ENCODE measurements around the gene SPC24.

DNA sequence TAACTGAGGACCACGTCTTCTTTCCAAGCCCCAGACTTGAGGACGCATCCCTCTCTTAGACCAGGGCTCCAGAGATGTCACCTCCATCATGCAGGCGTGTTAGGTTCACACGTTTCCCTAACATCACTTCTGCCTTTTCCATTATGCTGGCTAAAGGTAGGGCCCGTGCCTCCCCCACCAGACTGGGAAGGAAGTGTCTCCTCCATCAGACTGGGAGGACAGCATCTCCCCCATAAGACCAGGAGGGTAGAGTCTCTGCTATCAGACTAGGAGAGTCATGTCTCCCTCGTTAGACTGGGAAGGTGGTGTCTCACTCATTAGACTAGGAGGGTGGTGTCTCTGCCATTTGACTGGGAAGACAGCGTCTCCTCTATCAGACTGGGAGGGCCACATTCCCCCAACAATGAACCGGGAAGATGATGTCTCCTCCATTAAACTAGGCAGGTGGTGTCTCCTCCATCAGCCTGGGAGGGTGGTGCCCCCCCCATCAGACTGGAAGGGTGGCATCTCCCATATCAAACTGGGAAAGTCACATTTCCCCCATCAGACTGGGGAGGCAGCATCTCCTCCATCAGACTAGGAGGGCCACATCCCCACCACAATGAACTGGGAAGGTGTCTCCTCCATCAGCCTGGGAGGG is 18.1 kb upstream of the SPC24 start:
- TF ChIP-seq, protein P1, sequence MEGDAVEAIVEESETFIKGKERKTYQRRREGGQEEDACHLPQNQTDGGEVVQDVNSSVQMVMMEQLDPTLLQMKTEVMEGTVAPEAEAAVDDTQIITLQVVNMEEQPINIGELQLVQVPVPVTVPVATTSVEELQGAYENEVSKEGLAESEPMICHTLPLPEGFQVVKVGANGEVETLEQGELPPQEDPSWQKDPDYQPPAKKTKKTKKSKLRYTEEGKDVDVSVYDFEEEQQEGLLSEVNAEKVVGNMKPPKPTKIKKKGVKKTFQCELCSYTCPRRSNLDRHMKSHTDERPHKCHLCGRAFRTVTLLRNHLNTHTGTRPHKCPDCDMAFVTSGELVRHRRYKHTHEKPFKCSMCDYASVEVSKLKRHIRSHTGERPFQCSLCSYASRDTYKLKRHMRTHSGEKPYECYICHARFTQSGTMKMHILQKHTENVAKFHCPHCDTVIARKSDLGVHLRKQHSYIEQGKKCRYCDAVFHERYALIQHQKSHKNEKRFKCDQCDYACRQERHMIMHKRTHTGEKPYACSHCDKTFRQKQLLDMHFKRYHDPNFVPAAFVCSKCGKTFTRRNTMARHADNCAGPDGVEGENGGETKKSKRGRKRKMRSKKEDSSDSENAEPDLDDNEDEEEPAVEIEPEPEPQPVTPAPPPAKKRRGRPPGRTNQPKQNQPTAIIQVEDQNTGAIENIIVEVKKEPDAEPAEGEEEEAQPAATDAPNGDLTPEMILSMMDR (IDR thresholded peaks at IDR 0.05): no peak
- TF ChIP-seq POLR2A (IDR thresholded peaks at IDR 0.05): no peak
